ENCODE results near the gene OLFML2A.

- no peak for TF ChIP-seq CTCF (IDR thresholded peaks at IDR 0.05; ENCODE audit: low read depth, low read length)
- TF ChIP-seq EZH2phosphoT487 (IDR thresholded peaks at IDR 0.05; ENCODE audit: low read depth): no peak
Observed at GRCh38 chr9:124792257-124793014, 15.5 kb downstream of the OLFML2A start.
